ENCODE results near the gene LYSMD1.

The LYSMD1 gene

DNA sequence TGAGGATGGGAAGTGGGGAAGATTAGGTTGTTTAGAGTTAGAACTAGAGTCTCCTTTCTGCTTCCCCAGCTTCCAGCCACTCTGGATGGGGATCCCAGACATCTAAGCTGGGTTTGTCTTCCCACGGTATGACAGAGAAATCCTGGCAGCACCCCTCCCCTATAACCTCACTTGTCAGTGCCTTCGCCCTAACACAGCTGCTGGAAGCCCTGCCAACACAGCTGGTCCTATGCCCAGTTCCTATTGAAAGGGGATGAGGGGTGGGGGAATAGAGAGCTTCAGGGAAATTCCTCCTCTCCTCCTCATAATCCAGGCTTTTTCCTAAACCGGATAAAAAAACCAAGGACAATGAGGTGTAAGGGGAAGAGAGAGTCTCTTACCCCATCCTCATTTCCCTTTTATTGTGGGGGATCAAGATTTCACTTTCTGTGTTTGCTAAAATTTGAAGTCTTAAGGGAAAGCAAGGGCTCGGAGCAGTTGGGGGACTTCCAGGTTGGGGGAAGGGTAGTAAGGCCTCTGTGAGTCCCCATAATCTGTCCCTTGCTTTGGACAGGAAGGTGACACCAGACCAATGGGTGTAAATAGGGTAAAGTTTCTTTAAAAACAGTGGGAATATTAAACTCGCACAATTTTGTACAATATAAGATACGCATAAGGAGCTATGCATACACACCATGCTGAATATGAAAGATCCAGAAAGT lies 9.5 kb upstream of the LYSMD1 start:
- DNase-seq = no peak

DNA sequence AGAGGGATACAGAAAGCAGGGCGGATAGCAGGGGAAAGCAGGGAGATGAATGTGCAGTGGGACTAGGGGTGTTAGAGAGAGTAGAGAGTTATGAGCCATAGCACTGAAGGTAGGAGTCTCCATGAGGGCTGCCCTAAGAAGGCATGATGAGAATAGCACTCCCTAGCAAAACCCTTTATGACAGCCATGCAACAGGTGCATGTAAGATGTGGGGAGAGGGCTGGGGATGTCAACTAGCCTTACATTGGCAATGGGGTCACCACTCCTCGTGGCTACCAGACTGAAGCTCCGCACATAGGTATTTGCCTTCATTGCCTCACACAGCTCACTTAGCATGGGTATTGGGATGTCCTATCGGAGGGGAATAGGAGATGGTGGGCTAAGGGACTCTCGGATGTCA lies 5.5 kb upstream of the LYSMD1 start:
- DNase-seq = no peak

DNA sequence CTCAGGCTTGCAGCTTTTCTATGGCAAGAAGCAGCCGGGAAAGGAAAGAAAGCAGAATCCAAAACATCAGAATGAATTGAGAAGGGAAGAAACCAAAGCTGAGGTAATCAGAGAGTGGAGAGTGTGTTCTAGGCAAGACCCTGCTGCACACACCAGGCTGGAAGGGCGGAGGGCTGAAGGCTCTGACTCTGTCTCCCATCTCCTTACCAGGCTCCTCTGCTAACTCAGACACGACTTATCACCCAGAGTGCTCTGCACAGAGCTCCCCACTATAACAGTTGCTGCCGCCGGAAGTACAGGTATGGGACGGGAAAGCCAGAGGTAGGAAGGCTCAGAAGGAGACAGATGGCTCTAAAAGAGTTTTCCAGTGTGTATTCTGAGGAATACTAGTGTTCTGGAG lies 1.4 kb upstream of the LYSMD1 start:
- no peak for DNase-seq

DNA sequence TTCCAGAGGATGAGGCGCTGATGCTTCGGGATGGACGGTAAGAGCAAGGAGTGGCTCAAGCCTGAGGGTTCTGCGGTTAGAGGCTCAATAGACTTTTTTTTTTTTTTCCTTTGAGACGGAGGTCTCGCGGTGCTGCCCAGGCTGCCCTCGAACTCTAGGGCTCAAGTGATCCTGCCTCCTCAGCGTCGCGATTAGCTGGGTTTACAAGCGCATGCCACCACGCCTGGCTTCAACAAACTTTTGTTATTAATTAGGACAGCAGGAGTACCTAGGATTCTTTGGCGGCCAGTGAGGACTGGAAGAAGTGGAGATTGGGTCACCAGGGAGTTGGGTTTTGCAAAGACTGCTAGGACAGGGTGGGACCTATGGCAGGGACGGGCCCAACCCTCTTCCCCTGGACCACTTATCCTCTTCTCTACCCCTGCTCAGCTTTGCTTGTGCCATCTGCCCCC lies 829 bp upstream of the LYSMD1 start:
- no peak for DNase-seq

DNA sequence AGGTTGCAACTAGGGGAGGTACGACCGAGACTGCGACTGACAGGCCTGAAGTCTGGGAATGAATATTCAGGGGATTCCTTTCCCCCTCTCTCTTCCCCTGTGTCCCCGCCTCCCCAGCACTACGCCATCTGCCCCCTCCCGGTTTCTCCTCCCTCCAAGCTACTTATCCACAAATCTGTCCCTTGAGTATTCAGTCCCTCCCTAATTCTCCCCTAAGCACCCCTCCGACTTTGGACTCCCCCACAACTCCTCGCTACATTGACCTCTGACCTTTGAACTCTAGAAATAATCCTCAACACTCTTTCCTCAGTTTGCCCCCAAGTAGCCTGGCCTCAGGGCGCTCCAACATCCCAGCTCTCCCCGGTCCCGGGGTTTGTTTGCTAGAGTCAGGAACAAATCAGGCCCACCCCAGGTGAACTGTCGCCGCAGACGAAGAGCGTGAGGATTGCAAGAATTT lies 393 bp downstream of the LYSMD1 start:
- peak; percentile 74 for DNase-seq

DNA sequence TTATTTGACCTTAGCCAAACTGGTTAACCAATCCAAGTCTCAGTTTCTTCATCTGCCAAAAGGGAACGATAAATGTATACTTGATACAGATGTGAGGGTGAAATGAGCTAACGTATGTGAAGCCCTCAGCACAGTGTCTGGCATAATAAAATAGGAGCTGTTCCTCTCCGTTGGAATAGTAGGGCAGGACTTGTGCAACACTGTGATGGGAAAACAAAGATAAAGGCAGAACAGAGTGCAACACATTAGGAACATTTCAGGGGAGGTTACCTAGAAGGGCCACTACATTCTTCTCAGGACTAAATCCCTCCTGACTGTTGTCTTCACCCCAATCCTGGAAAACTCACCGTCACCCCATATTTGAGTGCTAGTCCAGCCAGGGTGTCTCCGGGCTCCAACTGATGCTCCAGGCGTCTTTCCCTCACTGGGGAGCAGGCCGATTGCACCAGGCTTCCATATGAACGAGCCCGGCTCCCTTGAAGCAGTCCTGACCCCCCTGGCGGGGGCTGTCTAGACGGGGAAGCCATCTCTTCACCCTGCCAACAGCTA lies 896 bp downstream of the LYSMD1 start:
- no peak for DNase-seq

DNA sequence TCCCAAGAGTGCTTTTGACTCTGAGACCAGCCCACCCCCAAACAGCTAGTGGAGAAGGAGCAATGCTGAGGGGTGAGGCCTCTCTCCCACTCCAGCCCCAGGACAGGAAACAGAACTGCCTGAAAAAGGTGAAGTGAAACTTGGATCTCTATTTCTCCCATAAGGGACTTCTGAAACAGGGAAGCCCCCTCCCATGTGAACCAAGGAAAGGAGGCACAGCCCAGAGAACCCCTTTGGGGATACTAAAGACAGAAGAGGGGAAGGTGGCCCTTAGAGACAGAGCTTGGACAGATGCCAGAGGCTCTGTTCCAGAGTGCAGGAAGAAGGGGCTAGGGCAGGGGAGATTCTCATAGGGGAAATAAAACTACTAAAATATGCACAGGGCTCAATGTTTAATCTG lies 6.3 kb downstream of the LYSMD1 start:
- no peak for DNase-seq

DNA sequence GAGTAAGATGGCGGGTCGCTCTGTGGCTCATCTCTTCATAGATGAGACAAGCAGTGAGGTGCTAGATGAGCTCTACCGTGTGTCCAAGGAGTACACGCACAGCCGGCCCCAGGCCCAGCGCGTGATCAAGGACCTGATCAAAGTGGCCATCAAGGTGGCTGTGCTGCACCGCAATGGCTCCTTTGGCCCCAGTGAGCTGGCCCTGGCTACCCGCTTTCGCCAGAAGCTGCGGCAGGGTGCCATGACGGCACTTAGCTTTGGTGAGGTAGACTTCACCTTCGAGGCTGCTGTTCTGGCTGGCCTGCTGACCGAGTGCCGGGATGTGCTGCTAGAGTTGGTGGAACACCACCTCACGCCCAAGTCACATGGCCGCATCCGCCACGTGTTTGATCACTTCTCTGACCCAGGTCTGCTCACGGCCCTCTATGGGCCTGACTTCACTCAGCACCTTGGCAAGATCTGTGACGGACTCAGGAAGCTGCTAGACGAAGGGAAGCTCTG lies 6.9 kb downstream of the LYSMD1 start:
- DNase-seq = no peak

DNA sequence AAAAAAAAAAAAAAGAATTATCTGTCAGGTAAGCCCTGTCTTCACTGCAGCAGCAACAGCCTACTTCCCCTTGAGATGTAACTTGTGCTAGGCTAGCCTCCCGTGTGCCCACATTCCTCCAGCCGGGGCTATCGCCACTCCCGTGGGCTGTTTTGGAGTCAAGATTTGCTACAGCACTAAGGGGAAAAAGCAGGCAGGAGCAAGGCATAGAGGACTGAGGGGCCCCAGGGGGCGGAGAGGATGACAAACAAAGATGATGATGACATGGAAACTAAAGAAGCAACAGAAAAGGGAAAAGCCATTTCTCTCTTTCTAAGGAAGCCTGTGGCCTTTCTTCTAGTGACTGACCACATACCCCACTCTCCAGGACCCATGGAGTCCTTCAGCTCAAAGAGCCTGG lies 7.4 kb downstream of the LYSMD1 start:
- DNase-seq = no peak

DNA sequence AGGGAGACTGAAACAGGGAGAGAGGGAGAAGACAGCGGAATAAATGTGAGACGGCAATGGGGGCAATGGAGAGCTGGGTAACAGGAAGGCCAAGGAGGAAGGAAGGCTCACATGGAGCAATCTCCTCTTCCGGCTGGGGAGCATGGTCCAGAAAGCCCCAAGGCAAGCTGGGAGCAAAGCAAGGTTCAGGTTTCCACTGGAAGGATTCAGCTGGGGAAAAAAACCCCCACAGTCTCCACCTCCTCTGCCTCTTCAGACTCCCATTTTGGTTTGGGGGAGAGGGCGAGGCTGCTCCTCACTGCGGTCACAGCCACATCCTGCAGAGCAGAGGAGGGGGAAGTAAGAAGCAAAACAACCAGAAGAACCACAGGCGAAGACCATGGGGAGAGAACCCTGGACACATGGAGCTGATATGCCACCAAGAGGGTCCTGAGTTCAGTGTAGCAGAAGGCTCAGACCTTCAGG lies 8.6 kb downstream of the LYSMD1 start:
- no peak for DNase-seq

DNA sequence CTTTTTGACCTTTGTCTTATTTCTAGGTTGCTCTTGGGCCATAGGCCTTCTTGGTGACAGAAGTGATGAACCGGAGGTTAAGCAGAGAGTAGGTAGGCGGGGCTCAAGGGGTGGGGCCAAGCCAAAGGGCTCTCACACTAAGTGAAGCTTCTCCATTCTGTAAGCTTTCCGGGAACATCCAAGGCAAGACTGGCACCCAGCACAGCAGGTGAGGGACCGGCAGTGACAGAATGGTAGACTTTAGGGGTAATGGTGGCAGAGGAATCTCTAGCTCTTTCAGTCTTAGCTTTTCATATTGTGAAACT lies 9.2 kb downstream of the LYSMD1 start, which contains the start of gene TNFAIP8L2:
TNFAIP8L2 (plus strand) TSS at position 135 of the 305 bp plus-strand sequence. CDS start 2,049 bp downstream, outside the sequence.
- DNase-seq = no peak

DNA sequence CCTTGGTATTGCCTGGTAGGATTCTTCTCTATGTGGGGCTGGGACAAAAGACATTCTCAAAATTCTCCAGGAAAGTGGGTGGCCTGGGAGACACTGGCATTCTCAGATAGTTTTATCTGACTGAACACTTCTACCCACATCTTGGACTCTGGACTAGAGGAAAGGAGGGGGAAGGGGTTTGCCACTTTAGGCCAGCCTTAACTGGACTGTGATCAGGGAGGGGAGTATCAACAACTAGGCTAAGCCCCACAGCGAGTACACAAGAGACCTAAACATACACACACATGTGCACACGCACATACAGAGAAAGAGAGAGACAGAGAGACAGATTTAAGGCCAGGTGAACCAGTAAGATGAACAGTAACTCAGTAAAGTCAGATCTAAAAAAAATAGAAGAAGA lies 18.0 kb downstream of the LYSMD1 start:
- DNase-seq = no peak

DNA sequence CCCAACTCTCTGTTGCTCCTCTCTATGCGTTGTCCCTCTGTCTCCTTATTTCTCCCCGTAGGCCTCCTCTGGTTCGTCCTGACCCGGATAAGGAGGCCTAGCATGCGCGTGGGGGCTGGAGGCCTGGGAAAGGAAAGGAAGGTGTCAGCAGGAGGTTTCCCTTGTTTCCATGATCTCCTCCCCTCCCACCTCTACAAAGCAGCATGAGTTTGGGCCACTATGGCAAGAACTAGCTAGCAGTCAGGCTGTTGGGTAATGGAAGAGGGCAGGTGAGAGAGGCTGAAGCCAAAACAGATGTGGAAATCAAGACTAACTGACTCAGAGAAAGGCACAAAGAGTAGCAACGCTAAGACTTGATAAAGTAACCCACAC lies 18.6 kb downstream of the LYSMD1 start:
- DNase-seq = no peak

DNA sequence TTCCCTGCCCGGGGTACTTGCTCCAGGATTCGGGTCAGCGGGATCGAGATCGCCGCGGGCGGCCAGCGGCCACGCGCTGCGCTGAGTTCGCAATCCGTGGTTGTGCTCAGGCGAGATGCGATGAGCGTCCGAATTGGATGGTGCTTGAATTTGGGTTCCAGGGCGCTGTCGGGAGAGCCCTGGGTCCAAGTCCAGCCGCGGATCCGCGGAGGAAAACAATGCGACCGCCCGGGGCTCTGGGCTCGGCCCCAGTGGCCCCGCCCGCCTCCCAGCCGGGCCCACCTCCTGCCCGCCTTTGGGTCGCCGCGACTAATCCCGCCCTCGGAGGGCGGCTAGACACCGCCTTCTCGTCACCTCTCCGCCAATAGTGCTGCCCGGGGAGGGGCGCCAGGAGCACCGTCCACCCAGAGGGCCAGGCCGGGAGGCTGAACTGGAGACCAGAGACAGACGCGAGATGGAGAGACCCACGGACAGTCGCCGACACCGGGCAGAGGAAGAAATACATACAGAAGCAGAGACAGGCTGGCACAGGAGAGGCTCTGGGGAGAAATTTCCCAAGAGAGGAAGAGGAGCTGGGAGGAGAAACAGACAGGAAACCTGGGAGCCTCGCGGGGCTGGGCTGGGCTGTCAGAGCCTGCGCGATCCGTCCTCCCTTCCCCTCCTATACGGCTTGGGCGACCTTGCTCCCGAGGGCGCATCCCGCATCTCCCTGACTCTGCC lies 19.1 kb downstream of the LYSMD1 start, which contains the start of gene SEMA6C:
SEMA6C (minus strand) TSS at position 220 of the 720 bp plus-strand sequence. CDS start 4,010 bp downstream, outside the sequence.
- peak; percentile 95 for DNase-seq

DNA sequence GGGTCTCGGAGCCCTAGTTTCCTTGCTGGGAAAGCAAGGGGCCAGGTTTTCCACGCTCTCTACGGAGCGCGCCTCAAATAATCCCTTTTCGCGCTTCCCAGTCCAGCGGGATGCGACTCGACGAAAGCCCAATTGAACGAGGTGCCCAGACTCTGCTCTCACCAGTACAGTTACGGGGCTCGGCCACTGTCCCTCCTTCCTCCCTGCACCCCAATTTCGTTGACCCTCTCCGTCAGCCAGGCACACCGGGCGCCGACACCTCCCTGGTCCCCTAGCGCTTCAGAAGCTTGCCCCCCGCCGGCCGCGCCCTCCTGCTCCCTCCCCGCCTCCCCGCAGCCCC lies 19.7 kb downstream of the LYSMD1 start:
- DNase-seq = no peak

DNA sequence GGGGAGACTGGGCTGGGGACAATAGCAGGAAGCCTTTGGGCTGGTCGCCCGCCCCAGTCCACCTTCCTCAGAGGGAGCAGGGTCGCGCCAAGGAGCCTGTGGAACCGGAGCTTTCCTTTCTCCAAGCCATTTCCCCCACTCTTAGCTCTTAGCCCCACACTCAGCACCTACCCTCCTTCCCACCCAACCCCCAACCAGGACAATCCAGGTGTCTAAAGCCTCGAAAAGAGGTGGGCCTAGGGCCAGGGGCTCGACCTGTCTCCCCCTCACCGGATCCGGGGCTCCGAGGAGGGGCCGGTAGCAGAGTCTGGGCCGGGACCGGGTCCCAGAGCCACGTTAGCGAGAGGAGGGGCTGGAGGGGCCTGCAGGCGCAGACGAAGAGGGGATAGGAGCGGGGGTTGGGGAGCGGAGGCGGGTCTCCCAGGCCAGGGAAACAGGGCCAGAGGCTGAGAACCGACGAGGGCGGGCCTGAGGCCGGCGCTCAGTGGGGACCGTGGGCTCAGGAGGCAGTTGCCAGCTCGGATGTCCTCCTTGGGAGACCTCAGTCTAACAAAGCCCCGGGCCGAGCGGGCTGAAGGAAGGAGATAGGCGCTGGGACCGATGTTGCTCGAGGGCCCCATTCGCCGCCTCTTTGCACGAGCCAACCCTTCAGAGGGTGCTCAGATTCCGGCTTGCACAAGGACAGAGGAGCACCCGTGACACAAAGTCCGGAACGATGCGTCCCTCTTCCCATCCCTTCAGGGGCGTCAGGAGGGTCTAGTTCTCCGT lies 20.2 kb downstream of the LYSMD1 start:
- no peak for DNase-seq

DNA sequence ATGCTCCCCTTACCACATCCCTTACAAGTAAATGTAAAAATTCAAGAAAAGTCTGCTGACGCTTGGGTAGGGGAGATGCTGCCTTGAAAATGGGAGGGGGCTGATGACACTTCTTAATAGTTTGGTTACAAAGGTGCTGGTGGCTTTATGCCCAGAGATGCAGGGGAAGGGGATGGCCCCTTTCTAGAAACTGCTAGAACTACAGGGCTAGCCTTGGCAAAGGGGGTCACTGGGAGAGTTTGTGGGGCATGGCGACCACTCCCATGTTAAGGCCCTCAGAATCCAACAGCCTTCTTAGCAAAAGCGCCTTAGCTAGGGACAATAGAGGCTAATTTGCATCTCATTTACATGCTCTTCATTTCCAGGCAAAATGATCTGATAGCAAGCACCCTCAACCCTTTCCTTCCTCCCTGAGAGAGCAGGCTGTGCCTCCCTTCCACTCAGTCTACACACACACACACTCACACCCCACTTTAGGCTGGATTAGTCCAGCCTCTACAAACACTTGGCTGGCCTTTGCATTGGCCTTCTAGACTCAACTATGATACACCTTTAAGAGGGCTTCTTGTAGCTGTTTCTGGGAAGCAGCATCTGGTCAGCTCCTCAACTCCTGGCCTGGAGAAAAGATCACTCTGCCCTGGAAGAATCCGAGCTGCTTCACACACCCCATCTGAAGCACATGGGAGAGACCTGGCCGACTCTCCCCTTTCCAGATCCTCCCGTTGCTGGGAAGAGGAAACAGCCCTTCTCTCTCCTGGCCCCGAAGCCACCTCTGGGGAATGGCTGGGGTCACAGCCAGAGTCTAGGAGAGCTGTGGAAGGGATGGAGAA lies 21.0 kb downstream of the LYSMD1 start:
- peak; percentile 74 for DNase-seq

DNA sequence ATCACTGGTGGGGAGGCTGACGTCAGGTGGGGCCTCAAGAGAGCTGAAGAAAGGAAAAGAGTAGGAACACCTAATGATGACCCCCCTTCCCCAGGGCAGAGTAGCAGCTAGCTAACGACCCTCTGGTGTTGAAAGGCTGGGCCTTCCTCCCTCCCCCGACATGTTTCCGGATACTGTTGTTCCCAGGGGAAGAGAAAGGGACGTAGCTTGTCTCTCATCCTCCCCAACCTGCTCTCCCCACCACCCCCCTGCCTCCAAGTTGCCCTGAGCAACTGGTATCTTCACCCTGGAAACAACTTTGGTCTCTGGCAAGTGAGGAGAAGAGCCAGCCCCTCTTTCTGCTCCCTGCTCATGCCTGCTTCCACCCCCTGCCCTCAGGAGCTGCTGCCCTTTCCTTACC lies 21.7 kb downstream of the LYSMD1 start:
- DNase-seq = no peak

DNA sequence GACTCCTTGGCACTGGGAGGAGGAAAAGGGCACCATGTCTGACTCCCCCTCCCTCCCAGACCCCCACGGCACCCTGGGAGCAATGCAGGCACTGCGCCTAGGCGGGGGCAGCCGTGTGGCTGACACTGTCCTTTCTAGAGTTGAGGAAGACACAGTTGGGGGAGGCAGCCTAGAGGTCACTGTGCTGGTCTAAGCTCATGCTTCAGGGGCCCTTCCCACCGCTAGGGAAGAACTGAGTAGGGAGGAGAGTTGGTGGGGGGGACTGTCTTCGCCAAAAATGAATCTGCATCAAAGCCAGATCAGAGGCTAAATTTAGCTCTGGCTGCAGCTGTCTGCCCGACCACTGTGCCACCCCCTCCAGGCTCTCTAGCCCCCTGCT lies 22.7 kb downstream of the LYSMD1 start:
- no peak for DNase-seq

DNA sequence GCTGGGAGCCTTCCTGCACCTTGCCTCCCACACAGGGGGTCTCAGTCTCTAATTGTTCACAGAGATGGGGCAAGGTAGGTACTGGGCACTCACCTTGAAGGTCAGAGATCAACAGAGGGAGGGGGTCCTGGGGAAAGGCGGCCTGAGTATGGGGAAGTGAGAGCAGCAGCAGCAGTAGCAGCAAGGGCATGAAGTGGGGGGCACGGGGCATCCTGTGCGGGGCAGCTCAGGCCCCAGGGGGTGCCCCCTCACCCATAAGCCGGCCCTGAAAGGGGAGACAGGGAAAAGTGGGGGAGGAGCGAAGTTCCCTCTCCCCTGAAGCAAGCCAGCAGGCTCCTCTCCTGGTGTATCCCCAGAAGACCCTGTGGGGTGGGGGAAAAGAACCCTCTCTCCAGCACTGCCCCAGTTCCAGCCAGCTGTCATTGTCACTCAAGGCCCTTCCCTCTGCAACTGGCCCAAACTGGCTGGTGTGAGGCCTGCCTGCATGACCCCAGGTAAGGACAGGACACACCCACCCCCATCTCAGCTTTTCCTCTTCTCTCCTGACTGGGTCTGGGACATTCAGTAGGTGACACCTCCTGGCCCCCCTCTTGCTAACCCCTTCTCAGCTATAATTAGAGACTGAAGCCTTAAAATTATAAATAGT lies 23.2 kb downstream of the LYSMD1 start:
- no peak for DNase-seq

DNA sequence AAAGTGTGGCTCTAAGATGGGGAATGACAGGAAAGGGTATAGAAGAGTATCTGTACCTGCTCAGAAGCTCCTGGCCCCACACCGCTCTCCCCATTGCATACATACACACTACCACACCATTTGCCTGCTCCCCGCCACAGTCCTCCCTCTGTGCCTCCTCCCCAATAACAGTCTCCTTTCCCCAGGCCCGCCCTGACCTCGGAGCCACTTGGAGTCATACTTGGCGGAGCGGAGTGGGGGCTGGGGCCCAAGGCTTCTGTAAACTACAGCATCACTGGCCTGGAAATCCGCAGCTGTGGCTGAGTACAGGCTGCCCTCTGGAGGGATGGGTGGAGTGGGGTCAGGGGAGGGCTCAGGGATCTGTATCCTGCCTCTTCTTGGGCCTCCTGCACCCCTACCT lies 27.9 kb downstream of the LYSMD1 start:
- no peak for DNase-seq
